Stimulated activated CD8-positive, alpha-beta memory T cell treated with anti-CD3 and anti-CD28 coated beads, Interleukin-7, amount 100 ng/mL, for 4 hours (primary cell): ENCODE results near the gene AATK.
A peak's percentile ranks its signal among the peaks of the same experiment; 100 is the strongest.

Experiments
- DNase-seq, 2 donors: peaks; one replicate each; pipeline ENCODE4 v3.0.0-alpha.2; 2020; ENCODE audit warnings: low read depth in 2 of 2

The AATK gene

DNA sequence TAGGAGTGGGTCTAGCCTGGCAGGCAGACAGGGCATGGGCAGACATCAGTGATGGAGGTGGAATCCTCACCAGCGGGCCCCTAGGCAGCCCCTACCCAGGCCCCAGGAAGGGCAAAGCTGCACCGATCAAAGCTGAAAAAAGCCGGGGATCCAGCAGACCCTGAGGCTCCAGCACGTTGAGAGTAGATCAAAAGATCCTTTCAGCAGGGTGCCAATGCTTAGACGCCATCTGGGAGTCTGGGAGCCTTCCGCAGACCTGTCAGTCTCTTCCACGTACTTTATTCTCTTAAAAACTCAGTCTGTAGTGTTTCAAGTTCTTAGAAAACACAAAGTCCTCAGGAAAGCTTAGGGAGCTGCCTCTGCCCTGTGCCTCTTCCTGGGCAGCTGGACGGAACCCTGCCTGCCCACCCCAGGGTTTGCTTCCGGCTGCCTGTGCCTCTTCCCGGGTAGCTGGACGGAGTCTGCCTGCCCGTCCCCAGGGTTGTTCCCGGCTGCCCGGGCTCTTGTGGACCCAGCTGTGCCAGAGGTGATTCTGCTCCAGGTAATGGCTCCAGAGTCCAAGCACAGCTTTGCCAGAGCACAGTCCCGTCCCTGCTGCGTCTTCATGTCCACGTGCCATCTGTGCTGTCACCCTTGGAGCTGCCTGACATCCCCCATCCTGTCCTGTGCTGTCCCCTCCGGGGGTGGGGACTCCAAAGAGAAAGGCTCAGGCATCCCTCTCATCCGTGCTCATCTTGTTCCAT lies 51.5 kb downstream of the AATK start:
- DNase-seq, result no peak

DNA sequence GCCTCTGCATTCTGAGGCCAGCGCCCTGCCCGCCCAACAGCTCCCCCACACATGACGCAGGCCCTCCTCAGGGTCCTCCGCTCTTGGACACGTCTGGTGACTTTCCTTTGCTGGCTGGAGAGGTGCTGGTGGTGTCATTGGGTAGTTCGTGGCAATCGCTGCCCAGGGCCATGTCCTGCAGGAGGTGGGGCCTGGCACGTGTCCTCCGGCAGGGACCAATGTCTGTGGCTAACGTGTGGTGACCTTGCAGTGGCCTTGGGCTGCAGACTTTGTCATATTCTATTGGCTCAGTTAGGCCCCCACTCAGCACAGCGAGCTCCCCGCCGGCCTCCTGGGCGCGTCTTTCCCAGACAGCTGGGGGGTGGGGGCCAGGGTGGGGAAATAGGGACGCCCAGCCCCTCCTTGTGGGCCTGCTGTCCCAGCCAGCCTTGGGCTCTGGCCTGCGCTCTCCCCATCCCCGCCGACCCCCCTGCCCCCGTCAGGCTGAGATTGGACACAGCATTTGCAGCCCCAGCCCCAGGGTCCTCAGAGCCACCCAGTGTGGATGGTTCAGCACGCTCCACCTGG lies 52.8 kb downstream of the AATK start:
- DNase-seq, result no peak

DNA sequence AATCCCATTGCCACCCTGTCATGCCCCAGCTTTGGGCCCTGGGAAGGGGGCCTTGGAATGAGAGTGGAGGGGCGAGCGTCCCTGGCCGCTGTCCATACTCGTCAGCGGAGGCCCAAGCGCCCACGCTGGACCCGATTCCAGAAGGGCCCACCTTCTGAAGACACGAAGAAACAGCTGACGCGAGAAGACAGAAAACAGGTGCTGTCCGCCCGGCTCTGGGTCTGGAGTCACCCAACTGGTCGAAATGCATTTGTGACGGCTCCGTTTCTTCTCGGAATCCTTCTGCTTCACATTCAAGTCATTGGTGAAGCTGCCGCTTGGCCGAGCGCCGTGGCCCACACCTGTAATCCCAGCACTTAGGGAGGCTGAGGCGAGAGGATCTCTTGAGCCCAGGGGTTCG lies 53.6 kb downstream of the AATK start:
- DNase-seq, result no peak

DNA sequence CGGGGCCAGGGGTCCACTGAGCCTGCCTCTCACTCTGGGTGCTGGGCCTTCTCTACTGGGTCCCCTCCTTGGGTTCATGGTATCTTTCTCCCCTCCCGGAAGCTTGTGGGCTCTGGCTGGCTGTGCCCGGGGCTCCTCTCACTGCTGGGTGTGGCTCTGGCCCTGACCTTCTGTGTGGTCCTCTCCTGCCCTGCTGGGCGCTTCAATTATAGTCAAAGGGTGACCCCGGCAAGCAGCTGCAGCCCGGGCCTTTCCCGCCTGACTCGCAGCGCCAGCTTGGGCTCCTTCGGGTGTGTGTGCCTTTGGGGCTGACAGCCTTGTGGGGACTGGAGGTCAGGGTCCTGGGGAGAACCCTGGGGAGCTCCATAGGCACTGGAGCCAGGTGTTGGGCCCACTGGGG lies 55.0 kb downstream of the AATK start:
- no peak for DNase-seq

DNA sequence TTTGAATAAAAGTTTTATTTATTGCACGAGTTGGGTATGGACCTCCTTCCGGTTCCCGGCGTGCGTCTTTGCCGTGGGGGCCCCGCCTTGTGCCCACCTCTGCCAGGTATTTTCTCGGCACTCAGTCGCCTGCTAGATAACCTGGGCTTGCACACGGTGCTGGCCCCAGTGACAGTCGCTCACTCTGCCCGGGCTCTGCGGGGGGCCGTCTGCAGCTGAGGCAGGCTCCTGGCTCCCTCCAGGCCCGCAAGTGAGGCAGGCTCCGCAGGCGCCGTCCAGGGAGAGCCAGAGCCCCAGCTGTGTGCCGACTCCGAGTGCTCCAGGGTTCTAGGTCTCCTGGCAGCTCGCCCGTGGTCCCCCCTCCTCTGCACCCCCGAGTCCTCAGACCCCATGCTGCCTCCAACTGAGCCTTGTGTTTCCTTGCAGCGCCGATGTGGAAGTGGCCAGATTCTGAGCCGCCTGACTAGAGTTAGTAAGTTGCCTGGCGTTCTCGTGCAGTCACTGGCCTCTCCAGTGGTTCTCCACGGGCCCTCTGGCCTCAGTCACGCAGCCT lies 55.5 kb downstream of the AATK start:
- no peak for DNase-seq

DNA sequence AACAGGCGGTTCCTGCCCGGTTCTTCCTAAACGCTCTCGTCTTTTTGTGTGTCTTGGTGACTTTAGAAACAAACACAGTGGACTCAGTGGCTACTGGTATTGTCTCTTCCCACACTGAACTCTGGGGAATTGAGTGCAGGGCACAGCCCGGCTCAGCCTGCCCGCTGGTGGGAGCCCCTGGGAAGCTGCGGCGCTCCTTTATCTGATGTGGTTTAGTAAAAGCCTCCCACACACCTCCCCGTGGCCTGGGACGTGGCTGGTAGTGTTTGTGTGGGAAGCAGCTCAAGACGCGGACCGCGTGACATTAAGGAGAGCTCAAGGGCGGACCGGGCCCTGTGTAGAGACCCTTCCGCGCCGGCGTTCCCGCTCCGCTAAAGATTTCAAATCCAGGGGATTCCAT lies 56.1 kb downstream of the AATK start:
- no peak for DNase-seq

DNA sequence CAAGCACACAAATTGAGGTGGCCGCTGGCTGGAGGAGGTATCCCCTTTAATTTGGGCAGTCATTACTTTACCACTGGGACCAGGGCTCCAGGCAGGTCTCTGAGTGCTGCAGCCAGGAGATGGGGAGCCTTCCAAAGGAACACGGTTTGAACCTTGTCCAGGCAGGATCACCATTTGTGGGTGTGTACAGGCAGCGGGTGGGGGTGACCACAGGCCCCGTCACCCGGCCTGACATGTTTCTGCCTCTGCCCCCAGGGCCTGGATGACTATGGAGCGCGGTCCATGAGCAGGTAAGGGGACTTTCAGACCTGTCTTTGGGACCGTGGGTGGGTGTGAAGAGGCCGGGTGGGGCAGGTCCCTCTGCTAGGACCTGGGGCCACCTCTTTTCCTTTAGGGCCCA lies 57.8 kb downstream of the AATK start:
- no peak for DNase-seq

DNA sequence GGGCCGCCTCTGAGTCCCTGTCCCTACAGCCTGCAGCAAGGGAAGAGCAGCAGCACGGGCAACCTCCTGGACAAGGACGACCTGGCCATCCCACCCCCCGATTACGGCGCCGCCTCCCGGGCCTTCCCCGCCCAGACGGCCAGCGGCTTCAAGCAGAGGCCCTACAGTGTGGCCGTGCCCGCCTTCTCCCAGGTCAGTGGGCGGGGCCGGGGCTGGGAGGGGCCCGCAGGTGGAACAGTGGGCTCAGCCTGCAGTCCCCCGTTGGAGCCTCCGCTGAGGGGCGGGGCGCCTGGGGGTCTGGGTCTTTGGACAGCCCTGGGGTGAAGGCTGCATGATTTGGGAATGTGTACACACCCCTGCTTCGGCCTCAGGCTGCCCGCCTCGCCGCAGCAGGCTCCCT lies 59.3 kb downstream of the AATK start:
- DNase-seq, result no peak

DNA sequence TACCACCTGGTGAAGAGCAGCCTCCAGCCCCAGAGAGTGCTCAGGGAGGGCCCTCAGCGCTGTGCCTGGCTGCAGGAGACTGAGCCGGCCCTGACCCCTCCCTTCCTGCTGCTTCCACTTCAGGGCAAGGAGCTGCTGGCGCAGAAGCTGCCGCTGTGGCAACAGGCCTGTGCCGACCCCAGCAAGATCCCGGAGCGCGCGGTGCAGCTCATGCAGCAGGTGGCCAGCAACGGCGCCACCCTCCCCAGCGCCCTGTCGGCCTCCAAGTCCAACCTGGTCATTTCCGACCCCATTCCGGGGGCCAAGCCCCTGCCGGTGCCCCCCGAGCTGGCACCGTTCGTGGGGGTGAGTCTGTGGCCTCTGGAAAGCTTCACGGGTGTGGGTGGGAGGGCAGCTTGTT lies 62.6 kb downstream of the AATK start:
- no peak for DNase-seq

DNA sequence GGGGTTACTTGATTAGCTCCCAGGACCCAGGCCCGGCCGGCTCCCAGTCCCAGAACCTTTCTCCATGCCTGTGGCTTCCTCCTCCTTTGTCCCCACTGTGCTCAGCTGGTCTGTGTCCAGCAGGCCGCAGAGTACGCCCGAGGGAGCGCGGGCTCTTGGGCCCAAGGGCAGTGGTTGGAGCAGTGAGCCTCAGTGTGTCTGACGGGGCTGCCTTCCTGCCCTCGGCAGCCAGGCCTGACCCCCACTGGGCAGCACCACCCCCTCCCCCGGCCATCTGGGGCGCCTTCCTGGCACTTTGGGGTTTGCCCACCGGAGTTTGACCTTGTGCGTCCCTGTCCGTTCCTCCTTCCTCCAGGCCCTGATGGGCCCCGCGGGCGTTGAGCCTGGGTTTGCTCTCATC lies 63.2 kb downstream of the AATK start:
- no peak for DNase-seq

DNA sequence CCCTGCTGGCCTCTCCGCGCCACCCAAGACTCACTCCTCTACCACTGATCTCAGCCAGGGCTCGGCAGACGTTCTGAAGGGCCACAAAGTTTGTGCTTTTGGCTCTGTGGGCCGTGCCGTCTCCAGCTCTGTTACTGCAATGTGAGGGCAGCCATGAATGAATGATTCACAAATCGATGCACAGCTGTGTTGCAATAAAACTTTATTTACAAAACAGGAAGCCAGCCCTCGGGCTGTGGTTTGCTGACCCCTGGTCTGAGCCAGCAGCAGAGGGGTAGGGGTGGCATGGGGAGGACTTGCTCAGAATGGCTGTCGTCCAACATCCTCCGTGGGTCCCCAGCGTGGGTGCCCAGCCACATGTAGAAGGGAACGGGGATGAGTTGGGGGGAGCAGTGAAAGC lies 63.7 kb downstream of the AATK start:
- no peak for DNase-seq

DNA sequence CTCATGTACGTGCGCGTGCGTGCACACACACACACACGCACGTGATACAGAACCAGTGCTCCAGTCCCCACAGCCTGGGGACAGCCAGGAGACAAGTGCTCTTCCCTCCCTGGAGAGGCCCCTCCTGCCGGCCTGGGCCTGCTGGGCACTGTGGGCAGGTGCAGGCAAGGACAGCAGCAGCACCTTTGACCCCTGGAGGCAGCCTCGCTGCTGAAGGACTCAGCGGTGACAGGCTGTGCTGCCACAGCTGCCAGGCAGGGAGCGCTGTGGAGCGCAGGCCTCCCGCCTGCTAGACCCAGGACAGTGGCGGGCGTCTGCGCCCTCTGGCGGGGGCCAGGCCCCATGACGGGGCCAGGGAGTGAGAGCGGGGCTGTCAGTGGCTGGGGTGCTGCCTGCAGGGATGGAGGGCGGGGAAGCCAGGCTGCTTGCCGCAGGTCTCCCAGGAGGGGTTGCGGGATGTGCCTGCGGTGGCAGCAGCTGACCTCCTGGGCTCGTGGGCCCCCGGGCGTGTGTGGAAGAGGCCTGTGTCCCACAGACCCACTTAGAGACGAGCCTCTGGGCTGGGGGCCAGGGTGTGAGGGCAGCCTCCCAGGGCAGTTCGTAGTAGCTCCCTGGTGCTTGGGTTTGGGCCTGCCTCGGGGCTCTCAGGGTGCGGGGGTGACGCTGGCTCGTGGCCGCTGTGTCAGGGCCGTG lies 64.3 kb downstream of the AATK start:
- peak; percentile 62 to 78 for DNase-seq

DNA sequence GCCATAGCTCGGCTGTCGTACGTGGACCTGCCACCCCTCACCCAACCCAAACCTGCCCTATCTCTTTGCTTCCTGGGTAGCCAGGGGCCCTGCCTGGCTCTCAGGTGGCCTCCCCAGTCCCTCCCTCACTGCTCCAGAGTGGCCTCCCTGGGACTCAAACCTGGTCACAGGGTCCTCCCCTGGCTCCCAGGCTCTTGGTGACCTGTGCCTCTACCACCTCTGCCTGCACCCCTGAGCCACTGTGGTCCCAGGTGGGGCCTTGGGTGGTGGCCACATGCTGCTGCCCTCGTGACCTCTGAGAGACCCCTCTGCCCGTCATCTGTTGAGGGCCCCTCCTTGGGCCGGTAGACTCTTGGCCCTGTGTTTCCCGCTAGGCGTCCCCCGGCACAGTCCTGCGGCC lies 65.4 kb downstream of the AATK start:
- DNase-seq, result no peak

DNA sequence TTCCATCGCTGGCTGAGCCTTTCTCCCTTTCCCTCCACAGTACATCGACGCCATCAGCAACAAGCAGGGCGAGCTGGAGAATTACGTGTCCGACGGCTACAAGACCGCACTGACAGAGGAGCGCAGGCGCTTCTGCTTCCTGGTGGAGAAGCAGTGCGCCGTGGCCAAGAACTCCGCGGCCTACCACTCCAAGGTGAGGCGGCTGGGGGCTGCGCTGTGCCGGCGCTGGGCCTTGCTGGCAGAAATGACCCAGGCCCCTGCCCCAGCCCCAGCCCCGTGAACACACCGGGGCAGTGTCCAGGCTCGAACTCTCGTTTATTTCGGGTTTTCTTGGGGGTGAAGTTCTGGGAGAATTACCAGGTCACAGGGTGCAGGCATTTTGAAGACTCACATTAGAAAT lies 66.1 kb downstream of the AATK start:
- DNase-seq, result no peak

DNA sequence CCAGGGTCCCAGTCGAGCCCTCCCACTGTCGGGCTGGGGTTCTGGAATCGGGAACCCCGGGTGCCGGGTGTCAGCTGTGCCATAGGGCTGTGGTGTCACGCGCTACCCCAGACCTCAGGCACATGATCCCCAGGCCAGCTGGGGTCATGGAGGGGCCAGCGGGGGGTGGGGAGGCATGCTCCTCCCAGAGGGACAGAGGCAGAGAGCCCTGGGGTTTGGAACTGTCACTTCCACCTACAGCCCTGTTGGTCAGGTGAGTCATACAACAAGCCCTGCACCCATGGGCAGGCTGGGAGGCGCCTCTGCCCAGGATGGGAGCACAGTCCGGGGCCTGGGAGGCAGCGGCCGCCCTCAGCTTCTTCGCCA lies 68.1 kb downstream of the AATK start:
- DNase-seq, result no peak

DNA sequence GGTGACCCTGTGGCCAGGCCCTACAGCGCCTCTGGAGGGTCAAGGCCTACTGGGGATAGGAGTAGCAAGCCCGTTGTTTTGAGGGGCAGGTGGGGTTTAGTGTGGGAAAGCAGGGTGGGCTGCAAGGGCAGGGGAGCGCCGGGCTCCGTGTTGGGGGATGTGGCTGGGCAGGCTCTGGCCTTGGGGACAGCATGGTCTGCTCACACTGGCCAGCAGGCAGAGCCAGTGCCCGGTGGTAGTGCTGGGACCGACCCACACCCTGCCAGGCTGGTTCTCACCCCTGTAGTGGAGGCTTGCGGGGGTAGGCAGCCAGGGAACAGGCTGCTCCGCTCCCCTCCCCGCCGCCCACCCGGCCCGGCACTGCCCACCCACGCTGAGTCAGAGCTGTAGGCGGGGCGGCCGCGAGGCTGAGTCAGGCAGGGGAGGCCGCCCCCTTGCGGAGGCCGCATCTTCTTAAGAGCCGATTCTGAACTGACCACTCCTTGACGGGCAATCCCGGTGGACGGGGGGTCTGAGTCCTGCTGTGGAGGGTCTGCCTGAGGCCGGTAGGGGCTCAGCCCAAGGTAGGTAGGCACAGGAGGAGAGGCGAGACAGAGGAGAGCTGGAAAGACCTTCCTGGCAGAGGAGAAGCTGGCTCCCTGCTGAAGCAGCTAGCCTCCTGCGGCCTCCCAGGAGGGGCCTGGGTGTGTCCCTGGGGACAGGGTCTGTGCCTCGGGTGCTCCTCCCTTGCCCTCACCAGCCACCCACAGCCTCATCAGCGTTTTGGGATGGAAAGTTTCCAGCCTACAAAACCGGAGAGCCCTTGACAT lies 68.7 kb downstream of the AATK start:
- peak; percentile 59 to 80 for DNase-seq

DNA sequence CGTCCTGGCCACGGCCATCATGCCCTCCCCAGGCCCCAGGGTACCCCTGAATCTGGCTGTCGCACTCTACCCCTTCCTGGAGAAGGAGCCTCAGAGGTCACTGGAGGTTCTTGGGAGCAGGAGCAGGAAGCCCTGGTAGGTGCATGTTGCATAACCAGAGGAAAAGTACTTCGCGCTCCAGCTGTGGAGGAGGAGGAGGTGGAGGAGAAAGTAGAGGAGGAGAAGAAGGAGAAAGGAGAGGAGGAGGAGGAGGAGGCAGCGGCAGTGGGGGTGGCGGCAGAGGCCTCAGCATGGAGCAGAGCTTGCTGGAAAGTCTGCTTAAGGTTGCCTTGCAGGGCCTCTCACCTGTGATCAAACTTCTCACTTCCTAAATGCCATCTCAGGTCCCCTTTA lies 69.3 kb downstream of the AATK start:
- DNase-seq, result no peak

DNA sequence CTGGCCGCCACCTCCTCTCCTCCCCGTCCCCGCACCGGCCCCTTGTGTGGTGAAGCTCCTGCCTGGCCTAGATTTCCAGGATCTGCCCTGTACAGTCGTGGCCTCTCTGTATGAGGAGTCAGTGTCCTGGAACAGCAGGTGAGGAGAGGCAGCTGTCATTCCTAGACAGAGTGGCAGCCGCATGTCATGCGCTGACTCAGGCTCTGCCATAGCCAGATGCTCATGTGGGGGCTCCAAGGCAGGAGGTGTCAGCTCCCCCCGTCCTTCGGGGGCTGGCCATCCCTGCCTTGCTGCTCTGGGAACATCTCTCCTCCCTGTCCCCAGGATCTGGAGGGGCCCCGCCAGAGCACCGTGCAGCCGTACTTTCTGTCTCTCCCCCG lies 70.6 kb downstream of the AATK start:
- peak in 1 of 2 donors; percentile 27 for DNase-seq

DNA sequence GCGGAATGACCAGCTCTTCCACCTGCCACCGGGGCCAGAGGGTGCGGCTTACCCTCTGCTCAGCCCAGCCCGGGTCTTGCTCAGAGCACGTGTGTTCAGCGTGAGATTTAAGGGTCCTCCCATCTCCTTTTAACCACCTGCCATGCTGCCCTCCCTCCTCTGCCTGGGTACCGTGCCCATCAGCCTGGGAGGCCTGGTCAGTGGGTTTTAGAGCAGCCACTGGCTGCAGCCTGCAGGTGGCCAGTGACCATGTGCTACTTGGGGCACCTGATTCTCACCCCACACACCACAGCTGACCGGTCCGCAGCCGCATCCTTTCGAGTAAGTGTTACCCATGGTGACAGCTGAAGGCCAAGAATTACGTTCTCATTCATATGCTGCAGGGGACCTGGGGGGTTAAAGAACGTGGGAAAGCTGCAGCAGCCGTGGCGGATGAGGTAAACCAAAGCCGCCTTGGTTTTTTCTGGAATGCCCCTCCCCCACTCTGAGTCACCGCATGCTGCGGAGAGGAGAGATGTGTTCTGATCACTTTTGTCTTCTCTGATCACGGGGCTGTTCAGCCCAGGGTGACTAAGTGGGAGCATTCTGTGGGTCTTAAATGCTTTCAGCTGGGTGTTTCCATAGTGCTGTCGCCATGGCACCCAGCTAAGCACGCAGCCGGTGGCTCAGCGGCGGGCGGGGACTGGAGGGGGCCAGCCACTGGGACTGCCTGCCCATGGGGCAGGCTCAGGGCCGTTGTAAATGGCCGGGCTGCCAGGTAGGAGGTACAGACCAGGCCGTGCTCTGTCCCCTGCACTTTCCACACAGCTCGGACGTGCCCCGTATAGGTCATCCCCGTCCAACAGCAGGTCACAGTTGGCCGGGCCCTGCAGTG lies 71.3 kb downstream of the AATK start:
- peak; percentile 91 to 92 for DNase-seq

DNA sequence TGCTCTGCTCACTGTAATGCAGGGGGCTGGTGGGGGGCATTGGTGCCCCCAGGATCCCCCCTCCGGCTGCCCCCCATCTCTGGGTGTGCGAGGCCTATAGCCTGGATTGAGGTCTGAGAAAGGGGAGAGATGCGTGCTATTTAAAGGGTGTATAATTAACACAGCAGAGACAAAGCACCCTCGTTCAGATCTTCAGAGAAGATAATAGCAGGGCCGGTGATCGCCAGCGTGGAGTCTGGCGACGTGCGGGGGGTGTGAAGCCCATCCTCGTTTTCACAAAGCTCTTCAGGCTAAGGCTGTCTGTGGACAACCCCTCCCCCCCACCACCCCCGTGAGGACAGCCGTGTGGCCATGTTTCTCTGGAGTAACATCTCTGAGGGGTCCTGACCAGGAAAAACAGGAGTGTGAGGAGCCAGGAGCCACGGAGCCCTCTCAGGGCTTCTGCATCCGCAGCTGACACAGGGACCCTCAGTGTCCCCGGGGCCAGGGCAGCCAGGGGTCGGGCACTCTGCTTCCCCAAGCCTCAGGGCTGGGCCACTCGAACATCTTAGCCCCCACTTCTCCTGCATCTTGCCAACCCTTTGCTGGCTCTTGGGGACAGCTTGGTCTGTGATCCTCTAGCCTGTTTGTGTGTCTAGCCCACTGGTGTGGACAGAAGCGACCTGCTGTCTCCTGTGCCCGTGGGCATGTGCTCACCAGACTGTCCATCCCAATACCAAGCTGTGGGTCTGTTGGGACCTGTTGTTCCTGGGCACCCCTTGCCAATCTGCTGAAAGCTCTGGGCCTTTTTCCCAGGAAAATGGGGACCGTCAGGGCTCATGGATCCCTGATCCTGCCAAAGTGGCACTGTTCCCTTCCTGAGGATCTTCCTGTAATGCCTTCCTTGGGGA lies 72.2 kb downstream of the AATK start:
- no peak for DNase-seq
